ENCODE measurements around the gene KCTD20. TPM values are rescaled to one million over a fixed set of nuclear protein-coding genes. Genes with fewer than 3 reads are reported as not detected.

Gene KCTD20
- 45.7 and 47.6 TPM in 2 replicates for total RNA-seq

GRCh38 chr6:36442671-36443470 lies at the start of gene KCTD20, which contains the start of gene PXT1:
KCTD20 (plus strand) TSS chr6:36443000; CDS start chr6:36470098, 27,098 bp downstream.
PXT1 (minus strand) TSS chr6:36442854; CDS start chr6:36426082, 16,772 bp downstream.

Other genes starting within 250 kb of the KCTD20 start
- gene BRPF3, start 246.3 kb upstream of the KCTD20 start, total RNA-seq, result 7.4 and 11.1 TPM in 2 replicates
- gene PNPLA1, start 172.9 kb upstream of the KCTD20 start, total RNA-seq, result under 0.01 TPM in 1 of 2 replicates, not detected in the other
- not detected in 2 replicates for gene BNIP5, start 106.1 kb upstream of the KCTD20 start, total RNA-seq
- 0.83 and 0.85 TPM in 2 replicates for gene ETV7, start 55.3 kb upstream of the KCTD20 start, total RNA-seq
- under 0.01 TPM in 2 replicates for gene PXT1, start 146 bp upstream of the KCTD20 start, total RNA-seq
- gene STK38, start 104.5 kb downstream of the KCTD20 start, total RNA-seq, result 14.6 and 17.1 TPM in 2 replicates
- 130 and 219 TPM in 2 replicates for gene SRSF3, start 151.4 kb downstream of the KCTD20 start, total RNA-seq
- 417 and 542 TPM in 2 replicates for gene CDKN1A, start 235.7 kb downstream of the KCTD20 start, total RNA-seq